ENCODE data around the gene DNAJC1.

DNAJC1 gene

DNA sequence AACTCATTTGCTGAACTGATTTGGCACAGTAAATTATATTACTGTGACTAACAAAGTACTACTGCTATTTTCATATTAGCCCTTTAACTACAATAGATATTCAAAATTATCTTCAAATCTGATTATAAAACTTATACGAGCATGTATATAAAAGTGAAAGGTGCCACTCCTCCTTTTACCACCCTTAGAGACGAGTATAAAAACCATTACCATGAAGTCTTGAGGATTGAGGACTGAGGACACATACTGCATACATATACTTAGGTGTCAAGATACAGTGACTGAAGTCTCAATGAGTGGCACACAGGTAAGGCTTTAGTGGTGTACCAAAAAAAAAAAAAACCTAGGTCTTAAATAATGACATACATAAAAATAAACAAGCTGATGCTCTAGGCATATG lies 98.6 kb downstream of the DNAJC1 start:
- POLR2A ChIA-PET (ENCODE audit: low non-redundant PET) = no interaction called here
- DNase-seq (ENCODE audit: low spot score) = no peak
- TF ChIP-seq, protein P1, sequence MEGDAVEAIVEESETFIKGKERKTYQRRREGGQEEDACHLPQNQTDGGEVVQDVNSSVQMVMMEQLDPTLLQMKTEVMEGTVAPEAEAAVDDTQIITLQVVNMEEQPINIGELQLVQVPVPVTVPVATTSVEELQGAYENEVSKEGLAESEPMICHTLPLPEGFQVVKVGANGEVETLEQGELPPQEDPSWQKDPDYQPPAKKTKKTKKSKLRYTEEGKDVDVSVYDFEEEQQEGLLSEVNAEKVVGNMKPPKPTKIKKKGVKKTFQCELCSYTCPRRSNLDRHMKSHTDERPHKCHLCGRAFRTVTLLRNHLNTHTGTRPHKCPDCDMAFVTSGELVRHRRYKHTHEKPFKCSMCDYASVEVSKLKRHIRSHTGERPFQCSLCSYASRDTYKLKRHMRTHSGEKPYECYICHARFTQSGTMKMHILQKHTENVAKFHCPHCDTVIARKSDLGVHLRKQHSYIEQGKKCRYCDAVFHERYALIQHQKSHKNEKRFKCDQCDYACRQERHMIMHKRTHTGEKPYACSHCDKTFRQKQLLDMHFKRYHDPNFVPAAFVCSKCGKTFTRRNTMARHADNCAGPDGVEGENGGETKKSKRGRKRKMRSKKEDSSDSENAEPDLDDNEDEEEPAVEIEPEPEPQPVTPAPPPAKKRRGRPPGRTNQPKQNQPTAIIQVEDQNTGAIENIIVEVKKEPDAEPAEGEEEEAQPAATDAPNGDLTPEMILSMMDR (conservative IDR thresholded peaks at IDR 0.05; ENCODE audit: low read depth) = no peak
- H3K27ac ChIP-seq = no peak overlapping the region
- CTCF ChIA-PET = no interaction called here

DNA sequence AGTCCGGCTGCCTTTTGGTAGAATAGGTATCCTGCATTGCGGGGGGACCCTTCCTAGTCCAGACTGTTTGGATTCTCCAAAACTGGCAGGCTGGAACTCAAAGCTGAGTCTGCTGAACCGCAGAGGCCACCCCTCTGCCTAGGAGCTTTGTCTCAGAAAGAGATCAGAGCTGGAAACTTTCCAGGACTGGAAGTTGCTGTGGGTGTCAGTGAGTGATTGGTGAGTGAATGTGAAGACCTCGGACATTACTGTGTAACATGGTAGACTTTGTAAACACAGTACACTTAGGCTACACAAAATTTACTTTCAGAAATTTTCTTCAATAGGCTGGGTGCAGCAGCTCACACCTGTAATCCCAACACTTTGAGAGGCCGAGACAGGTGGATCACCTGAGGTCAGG lies 103.8 kb downstream of the DNAJC1 start:
- CTCF ChIA-PET = no interaction called here
- H3K27ac ChIP-seq = no peak overlapping the region
- no peak for DNase-seq (ENCODE audit: low spot score)
- POLR2A ChIA-PET (ENCODE audit: low non-redundant PET) = no interaction called here
- TF ChIP-seq, protein P1 (conservative IDR thresholded peaks at IDR 0.05; ENCODE audit: low read depth) = no peak

GRCh38 chr10:21895932-21896331 lies 107.6 kb downstream of the DNAJC1 start:
- CTCF ChIA-PET = no interaction called here
- H3K27ac ChIP-seq = no peak overlapping the region
- TF ChIP-seq, protein P1 (conservative IDR thresholded peaks at IDR 0.05; ENCODE audit: low read depth) = no peak
- no peak for DNase-seq (ENCODE audit: low spot score)
- POLR2A ChIA-PET (ENCODE audit: low non-redundant PET) = no interaction called here

DNA sequence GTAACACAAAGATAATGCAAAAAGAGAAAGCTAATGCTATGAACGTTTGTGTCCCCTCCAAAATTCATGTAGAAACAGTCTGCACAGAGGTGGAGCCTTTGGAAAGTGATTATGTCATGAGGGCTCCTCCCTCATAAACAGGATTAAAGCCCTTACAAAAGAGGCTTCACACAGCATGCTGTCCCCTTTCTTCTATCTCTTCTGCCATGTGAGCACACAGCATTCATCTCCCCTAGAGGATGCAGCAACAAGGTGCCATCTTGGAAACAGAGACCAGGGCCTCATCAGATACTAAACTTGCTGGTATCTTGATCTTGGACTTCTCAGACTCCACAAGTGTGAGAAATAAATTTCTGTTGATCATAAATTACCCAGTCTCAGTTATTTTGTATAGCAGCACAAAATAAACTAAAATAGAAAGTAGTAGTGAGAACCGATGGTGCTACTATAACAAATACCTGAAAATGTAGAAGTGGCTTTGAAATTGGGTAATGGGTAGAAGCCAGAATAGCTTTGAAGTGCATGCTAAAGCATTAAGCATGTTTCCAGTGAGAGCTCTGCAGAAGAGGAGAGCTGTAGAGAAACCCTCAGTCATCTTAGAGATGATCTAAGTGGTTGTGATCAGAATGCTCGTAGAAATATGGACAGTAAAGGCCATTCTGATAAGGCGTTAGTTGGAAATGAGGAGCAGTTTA lies 108.7 kb downstream of the DNAJC1 start:
- TF ChIP-seq, protein P1 (conservative IDR thresholded peaks at IDR 0.05; ENCODE audit: low read depth) = no peak
- ChIA-PET CTCF (no interaction called here), POLR2A (ENCODE audit: low non-redundant PET) (interaction anchor here (0.6 kb wide), 1 partner anchor 8 kb away, joined by 3 read pairs; no protein-coding TSS in a partner anchor)
- H3K27ac ChIP-seq = no peak overlapping the region
- no peak for DNase-seq (ENCODE audit: low spot score)

- no peak for DNase-seq (ENCODE audit: low spot score)
- no peak overlapping the region for H3K27ac ChIP-seq
- POLR2A ChIA-PET (ENCODE audit: low non-redundant PET) = no interaction called here
- CTCF ChIA-PET = no interaction called here
- TF ChIP-seq, protein P1 (conservative IDR thresholded peaks at IDR 0.05; ENCODE audit: low read depth) = no peak
Measured at GRCh38 chr10:21891439-21891838, 112.1 kb downstream of the DNAJC1 start.

- TF ChIP-seq, protein P1 (conservative IDR thresholded peaks at IDR 0.05; ENCODE audit: low read depth) = no peak
- ChIA-PET POLR2A (ENCODE audit: low non-redundant PET) (no interaction called here), CTCF (interaction anchor here (0.6 kb wide), 1 partner anchor 622 kb away, joined by 3 read pairs; no protein-coding TSS in a partner anchor)
- DNase-seq (ENCODE audit: low spot score) = no peak
- H3K27ac ChIP-seq = no peak overlapping the region
Measured at GRCh38 chr10:21889477-21890275, 113.9 kb downstream of the DNAJC1 start.
